A549 treated with DMSO at 1 μM for 4 hours (cell line): Measurements from ENCODE around the gene OR9Q1. TPM values are rescaled to one million over a fixed set of nuclear protein-coding genes. Genes with fewer than 3 reads are reported as not detected.

Source experiments
- total RNA-seq: library from RNA; stranded (reverse); fragments of 200-300 nt; extraction: Qiagen RNA extraction; gene quantifications from 5 replicates; pipeline ENCODE4 v1.2.3, GENCODE V29; 2022; ENCODE audit warnings: low read depth

Gene OR9Q1
- not detected in 5 replicates for total RNA-seq

GRCh38 chr11:58023435-58023931 lies at the start of gene OR9Q1:
OR9Q1 (plus strand) TSS chr11:58023881; CDS start chr11:58179445, 155,564 bp downstream.

DNA sequence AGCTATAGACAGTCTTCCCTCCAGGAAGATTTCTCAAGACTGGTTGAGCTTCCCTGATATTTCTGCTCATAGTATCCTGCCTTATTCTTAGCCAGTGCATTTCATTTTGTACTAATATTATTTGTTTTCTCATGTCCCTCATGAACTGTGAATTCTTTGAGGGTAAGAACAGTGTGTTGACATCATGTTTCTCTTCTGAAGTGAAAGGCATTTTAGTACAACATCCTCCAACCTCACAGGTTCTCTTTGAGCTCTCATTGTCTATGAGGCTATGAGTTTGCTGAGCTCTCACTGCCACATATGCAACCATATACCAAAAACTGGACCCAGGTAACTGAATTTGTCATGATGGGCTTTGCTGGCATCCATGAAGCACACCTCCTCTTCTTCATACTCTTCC lies 7.0 kb downstream of the OR9Q1 start, which contains the start of gene OR6Q1:
TSS of gene OR6Q1 (plus strand) at position 301 of the 400 bp plus-strand sequence. CDS start at position 301, 0 bp downstream.

DNA sequence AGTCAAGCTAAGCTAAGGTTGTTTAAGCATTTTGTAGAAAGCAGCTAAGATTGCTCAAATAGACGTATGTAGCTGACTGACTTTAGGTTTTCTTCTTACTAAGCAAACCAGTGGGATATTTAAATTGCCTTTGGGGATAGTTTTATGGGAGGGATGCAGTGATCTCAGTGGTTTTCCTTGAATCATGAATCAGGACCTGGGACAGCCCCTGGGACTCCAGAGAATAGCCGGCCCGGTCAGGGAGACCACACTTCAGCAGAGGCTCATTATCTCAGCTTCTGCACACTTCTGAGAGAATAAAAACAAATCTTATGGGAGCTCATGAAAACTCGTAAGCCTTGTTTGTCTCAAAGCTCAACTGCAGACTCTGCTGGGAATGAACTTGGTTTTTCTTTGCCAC lies 101.8 kb downstream of the OR9Q1 start, which contains the start of gene OR9I1:
TSS of gene OR9I1 (minus strand) at position 62 of the 400 bp plus-strand sequence. CDS start 6,086 bp downstream, outside the sequence.

GRCh38 chr11:58188770-58189169 lies 165.1 kb downstream of the OR9Q1 start, which contains the start of gene OR9Q2:
OR9Q2 (plus strand) TSS chr11:58189070; CDS start chr11:58190491, 1,421 bp downstream.

GRCh38 chr11:58204042-58204441 lies 180.4 kb downstream of the OR9Q1 start, which contains the start of gene OR1S2:
OR1S2 (minus strand) TSS chr11:58204142; CDS start chr11:58204142, 0 bp downstream.

DNA sequence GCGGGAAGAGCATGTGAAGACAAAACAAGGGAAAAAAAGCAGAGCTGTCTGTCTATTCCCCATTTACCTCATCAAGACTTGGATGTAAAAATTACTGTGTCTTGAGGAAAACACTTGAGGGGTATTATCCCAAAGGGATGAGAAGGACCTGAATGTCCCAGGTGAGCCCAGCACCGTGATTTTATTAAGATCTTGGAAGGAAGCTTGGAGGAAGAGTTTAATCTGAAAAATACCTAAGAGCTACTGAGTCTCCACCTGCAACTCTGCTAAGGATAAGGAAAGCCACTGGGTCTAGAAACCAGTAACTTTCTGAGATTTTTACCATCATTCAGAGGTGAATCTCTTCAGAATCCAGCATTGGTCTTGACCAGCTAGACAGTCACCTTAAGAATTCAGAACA lies 188.7 kb downstream of the OR9Q1 start, which contains the start of gene OR1S1:
TSS of gene OR1S1 (plus strand) at position 301 of the 400 bp plus-strand sequence.

Other genes with a start within 250 kb of the OR9Q1 start
- gene OR6Q1, start 7.1 kb downstream of the OR9Q1 start, total RNA-seq: not detected in 5 replicates
- not detected in 5 replicates for gene OR9I1, start 101.6 kb downstream of the OR9Q1 start, total RNA-seq
- not detected in 5 replicates for gene OR9Q2, start 165.2 kb downstream of the OR9Q1 start, total RNA-seq
- not detected in 5 replicates for gene OR1S2, start 180.3 kb downstream of the OR9Q1 start, total RNA-seq
- not detected in 5 replicates for gene OR1S1, start 188.8 kb downstream of the OR9Q1 start, total RNA-seq
- gene OR10Q1, start 205.0 kb downstream of the OR9Q1 start, total RNA-seq: not detected in 5 replicates
- not detected in 5 replicates for gene OR10W1, start 244.4 kb downstream of the OR9Q1 start, total RNA-seq